Measurements from ENCODE around the gene TPM4.
"Not testable (repeated sequence)": the region's sequence is repeated elsewhere in the genome, so short reads cannot be mapped to it uniquely, and the experiment has no call there.

The TPM4 gene

GRCh38 chr19:16094360-16095070 lies 18.2 kb downstream of the TPM4 start:
- no peak for DNase-seq

- DNase-seq, result no peak
Observed at GRCh38 chr19:16095071-16095571, 18.8 kb downstream of the TPM4 start.

GRCh38 chr19:16096280-16096855 lies 20.1 kb downstream of the TPM4 start:
- no peak for DNase-seq

- no peak for DNase-seq
Observed at GRCh38 chr19:16098416-16098768, 22.1 kb downstream of the TPM4 start.

- no peak for DNase-seq
Observed at GRCh38 chr19:16098821-16099220, 22.5 kb downstream of the TPM4 start.

GRCh38 chr19:16099314-16099965 lies 23.1 kb downstream of the TPM4 start:
- not testable (repeated sequence) for DNase-seq

- DNase-seq, result no peak
Observed at GRCh38 chr19:16100524-16100923, 24.2 kb downstream of the TPM4 start.

- no peak for DNase-seq
Observed at GRCh38 chr19:16104722-16105121, 28.4 kb downstream of the TPM4 start.

- peak in 1 of 56 donors; percentile 5 for DNase-seq
Observed at GRCh38 chr19:16106121-16106520, 29.8 kb downstream of the TPM4 start.

GRCh38 chr19:16111160-16111908 lies 35.0 kb downstream of the TPM4 start, which contains the start of gene RAB8A:
TSS of gene RAB8A (plus strand) at chr19:16111889. CDS start at chr19:16111902, 13 bp downstream.
- peak; percentile 89 to 100 (median 99) for DNase-seq

GRCh38 chr19:16111909-16112752 lies 35.8 kb downstream of the TPM4 start:
- peak in 1 of 56 donors; percentile 64 for DNase-seq

GRCh38 chr19:16112778-16113177 lies 36.5 kb downstream of the TPM4 start:
- DNase-seq, result no peak

GRCh38 chr19:16113727-16114126 lies 37.4 kb downstream of the TPM4 start:
- DNase-seq, result no peak

- DNase-seq, result peak in 40 of 56 donors; percentile 4 to 77 (median 17)
Observed at GRCh38 chr19:16115301-16116039, 39.2 kb downstream of the TPM4 start.

- no peak for DNase-seq
Observed at GRCh38 chr19:16116067-16116466, 39.8 kb downstream of the TPM4 start.

GRCh38 chr19:16117594-16118033 lies 41.3 kb downstream of the TPM4 start:
- no peak for DNase-seq

- DNase-seq, result peak in 6 of 56 donors; percentile 2 to 22 (median 5)
Observed at GRCh38 chr19:16118489-16119033, 42.3 kb downstream of the TPM4 start.

GRCh38 chr19:16119075-16119857 lies 43.0 kb downstream of the TPM4 start:
- not testable (repeated sequence) for DNase-seq

GRCh38 chr19:16121141-16121540 lies 44.8 kb downstream of the TPM4 start:
- DNase-seq, result no peak
